Measurements from ENCODE around the gene SNPH. TPM values are rescaled to one million over a fixed set of nuclear protein-coding genes. Genes with fewer than 3 reads are reported as not detected.

Gene SNPH
- total RNA-seq, 1 experiment from 2014 or later = 21.4 TPM

DNA sequence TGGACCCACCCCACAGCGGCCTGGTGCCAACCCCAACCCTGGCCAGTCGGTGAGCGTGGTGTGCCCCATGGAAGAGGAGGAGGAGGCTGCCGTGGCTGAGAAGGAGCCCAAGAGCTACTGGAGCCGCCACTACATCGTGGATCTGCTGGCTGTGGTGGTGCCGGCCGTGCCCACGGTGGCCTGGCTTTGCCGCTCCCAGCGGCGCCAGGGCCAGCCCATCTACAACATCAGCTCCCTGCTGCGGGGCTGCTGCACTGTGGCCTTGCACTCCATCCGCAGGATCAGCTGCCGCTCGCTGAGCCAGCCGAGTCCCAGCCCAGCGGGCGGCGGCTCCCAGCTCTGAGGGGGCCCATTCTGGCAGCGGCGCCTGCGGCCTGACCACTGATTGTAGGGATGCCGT, 39.6 kb downstream of the SNPH start:
- Histone ChIP-seq H3K27ac (ENCODE audit: low read length) (no peak overlapping the region), H3K4me3 (ENCODE audit: low read length) (no peak overlapping the region), H3K9me2 (replicated peaks; ENCODE audit: low read length) (no peaks in the 10 kb centered on the region), H3K9me3 (ENCODE audit: low read length) (no peaks in the 10 kb centered on the region), H3K36me3 (ENCODE audit: low read depth, low read length) (no peaks in the 10 kb centered on the region), H3K9ac (ENCODE audit: low read length) (no peak overlapping the region), H3K4me2 (ENCODE audit: low read length) (no peak overlapping the region), H4K20me1 (ENCODE audit: low read length) (no peaks in the 10 kb centered on the region), H3K4me1 (ENCODE audit: insufficient read depth, low read length) (peaks cover 7% of the 10 kb centered on the region), H2AFZ (ENCODE audit: low read length) (no peak overlapping the region), H3K27me3 (ENCODE audit: low read length) (no peaks in the 10 kb centered on the region), H3K79me2 (ENCODE audit: low read length) (no peaks in the 10 kb centered on the region), H3F3A (ENCODE audit: low read length, unreplicated experiment) (no peaks in the 10 kb centered on the region)
- intact Hi-C loops (cut with micrococcal nuclease) = no loop called here
- BruUV-seq (replicated peaks) = no TSS peak
- ATAC-seq = no peak
- CTCF ChIA-PET = no interaction called here
- POLR2A ChIA-PET (ENCODE audit: unreplicated experiment) = no interaction called here
- TF ChIP-seq EZH2 (IDR thresholded peaks at IDR 0.05; ENCODE audit: low read length, unreplicated experiment) = no peak
- TF ChIP-seq, protein P1, sequence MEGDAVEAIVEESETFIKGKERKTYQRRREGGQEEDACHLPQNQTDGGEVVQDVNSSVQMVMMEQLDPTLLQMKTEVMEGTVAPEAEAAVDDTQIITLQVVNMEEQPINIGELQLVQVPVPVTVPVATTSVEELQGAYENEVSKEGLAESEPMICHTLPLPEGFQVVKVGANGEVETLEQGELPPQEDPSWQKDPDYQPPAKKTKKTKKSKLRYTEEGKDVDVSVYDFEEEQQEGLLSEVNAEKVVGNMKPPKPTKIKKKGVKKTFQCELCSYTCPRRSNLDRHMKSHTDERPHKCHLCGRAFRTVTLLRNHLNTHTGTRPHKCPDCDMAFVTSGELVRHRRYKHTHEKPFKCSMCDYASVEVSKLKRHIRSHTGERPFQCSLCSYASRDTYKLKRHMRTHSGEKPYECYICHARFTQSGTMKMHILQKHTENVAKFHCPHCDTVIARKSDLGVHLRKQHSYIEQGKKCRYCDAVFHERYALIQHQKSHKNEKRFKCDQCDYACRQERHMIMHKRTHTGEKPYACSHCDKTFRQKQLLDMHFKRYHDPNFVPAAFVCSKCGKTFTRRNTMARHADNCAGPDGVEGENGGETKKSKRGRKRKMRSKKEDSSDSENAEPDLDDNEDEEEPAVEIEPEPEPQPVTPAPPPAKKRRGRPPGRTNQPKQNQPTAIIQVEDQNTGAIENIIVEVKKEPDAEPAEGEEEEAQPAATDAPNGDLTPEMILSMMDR (conservative IDR thresholded peaks at IDR 0.05; ENCODE audit: low read depth, low read length) = no peak
- TF ChIP-seq EZH2phosphoT487 (IDR thresholded peaks at IDR 0.05; ENCODE audit: borderline replicate concordance, low read length) = no peak
- no peak for DNase-seq

DNA sequence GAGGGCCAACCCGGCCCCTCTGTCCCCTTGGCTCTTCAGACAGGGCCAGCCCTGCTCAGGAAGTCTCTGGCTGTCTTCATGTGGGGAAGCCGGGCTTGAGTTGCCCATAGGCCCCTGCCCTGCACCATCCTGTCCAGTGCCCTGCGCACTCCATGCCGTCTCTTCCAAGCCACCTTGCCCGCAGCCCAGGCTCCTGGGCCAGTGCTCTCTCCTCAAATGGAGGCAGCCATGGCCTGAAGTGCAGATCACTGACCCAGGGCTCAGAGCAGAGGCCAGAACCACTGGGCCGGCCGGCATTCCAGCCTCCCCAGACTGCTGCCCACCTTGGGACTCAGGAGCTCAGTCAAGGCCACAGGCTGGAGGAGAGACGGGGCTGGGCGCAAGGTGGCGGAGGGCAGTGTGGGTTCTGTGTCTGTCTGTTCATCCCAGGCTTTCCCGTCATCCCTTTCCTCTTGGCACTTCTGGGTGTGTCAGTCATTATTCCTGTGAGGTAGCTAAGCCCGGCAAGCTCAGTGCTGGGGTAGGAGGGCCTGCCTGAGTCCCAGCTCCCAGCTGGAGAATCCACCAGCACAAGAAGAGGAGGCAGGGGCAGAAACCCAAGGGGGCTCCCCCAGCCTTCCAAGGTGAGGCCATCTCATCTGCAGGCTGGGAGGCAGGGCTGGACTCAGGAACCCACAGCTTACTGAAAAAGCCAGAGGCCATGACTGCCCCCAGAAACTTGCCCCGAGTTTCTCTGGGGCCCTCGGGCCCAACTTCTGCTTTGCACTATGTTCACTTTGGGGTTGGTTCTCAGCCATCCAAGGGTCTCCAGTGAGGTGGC, 40.4 kb downstream of the SNPH start:
- ATAC-seq (no peak), DNase-seq (no peak)
- no peaks in the 10 kb centered on the region for H4K20me1 ChIP-seq (ENCODE audit: low read length)
- H3F3A ChIP-seq (ENCODE audit: low read length, unreplicated experiment) = no peaks in the 10 kb centered on the region
- no peaks in the 10 kb centered on the region for H3K36me3 ChIP-seq (ENCODE audit: low read depth, low read length)
- ChIA-PET CTCF (no interaction called here), POLR2A (ENCODE audit: unreplicated experiment) (no interaction called here)
- no peaks in the 10 kb centered on the region for H3K79me2 ChIP-seq (ENCODE audit: low read length)
- no peak overlapping the region for H3K27ac ChIP-seq (ENCODE audit: low read length)
- H3K9me3 ChIP-seq (ENCODE audit: low read length) = no peaks in the 10 kb centered on the region
- no peak overlapping the region for H2AFZ ChIP-seq (ENCODE audit: low read length)
- H3K4me3 ChIP-seq (ENCODE audit: low read length) = no peak overlapping the region
- no peaks in the 10 kb centered on the region for H3K9me2 ChIP-seq (replicated peaks; ENCODE audit: low read length)
- no TSS peak for BruUV-seq (replicated peaks)
- no peaks in the 10 kb centered on the region for H3K4me1 ChIP-seq (ENCODE audit: insufficient read depth, low read length)
- no peaks in the 10 kb centered on the region for H3K27me3 ChIP-seq (ENCODE audit: low read length)
- intact Hi-C loops (cut with micrococcal nuclease) = no loop called here
- TF ChIP-seq EZH2 (IDR thresholded peaks at IDR 0.05; ENCODE audit: low read length, unreplicated experiment) (no peak), EZH2phosphoT487 (IDR thresholded peaks at IDR 0.05; ENCODE audit: borderline replicate concordance, low read length) (no peak)
- TF ChIP-seq, protein P1 (conservative IDR thresholded peaks at IDR 0.05; ENCODE audit: low read depth, low read length) = no peak
- H3K9ac ChIP-seq (ENCODE audit: low read length) = no peak overlapping the region
- no peak overlapping the region for H3K4me2 ChIP-seq (ENCODE audit: low read length)

DNA sequence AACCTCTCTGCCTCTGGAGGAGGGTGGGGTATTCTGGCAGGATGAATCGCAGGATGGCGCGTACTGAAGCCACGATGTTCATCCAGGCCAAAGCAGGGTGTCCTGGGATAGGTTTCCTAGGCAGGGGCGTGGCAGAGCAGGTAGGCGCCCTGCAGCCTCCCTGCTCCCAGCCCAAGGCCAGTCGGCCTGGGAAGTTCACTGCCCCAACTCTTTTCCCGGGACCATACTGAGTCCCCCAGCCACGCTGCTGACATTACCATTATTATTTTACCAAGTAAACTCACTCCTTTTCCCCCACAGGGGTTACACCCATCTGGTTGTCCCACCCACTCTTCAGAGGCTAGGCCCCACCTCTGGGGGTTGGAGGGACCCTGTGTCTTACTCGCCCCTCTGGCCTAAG, 41.1 kb downstream of the SNPH start:
- Histone ChIP-seq H3K4me3 (ENCODE audit: low read length) (no peak overlapping the region), H3F3A (ENCODE audit: low read length, unreplicated experiment) (no peaks in the 10 kb centered on the region), H2AFZ (ENCODE audit: low read length) (no peak overlapping the region), H3K9ac (ENCODE audit: low read length) (no peak overlapping the region), H3K79me2 (ENCODE audit: low read length) (no peaks in the 10 kb centered on the region), H3K4me2 (ENCODE audit: low read length) (no peak overlapping the region), H3K27ac (ENCODE audit: low read length) (no peak overlapping the region), H3K36me3 (ENCODE audit: low read depth, low read length) (no peaks in the 10 kb centered on the region), H4K20me1 (ENCODE audit: low read length) (no peaks in the 10 kb centered on the region), H3K27me3 (ENCODE audit: low read length) (no peaks in the 10 kb centered on the region), H3K9me3 (ENCODE audit: low read length) (no peaks in the 10 kb centered on the region), H3K9me2 (replicated peaks; ENCODE audit: low read length) (no peaks in the 10 kb centered on the region), H3K4me1 (ENCODE audit: insufficient read depth, low read length) (no peaks in the 10 kb centered on the region)
- no peak for ATAC-seq
- TF ChIP-seq EZH2phosphoT487 (IDR thresholded peaks at IDR 0.05; ENCODE audit: borderline replicate concordance, low read length) (no peak), EZH2 (IDR thresholded peaks at IDR 0.05; ENCODE audit: low read length, unreplicated experiment) (no peak)
- TF ChIP-seq, protein P1 (conservative IDR thresholded peaks at IDR 0.05; ENCODE audit: low read depth, low read length) = no peak
- CTCF ChIA-PET = no interaction called here
- DNase-seq = no peak
- POLR2A ChIA-PET (ENCODE audit: unreplicated experiment) = no interaction called here
- BruUV-seq (replicated peaks) = no TSS peak
- intact Hi-C loops (cut with micrococcal nuclease) = no loop called here
